MCF 10A (cell line): Measurements from ENCODE around the gene CACNA2D2. TPM values are rescaled to one million over a fixed set of nuclear protein-coding genes. Genes with fewer than 3 reads are reported as not detected.

ENCODE experiments used
- BruUV-seq: library from RNA; stranded (reverse); fragments of 400-500 nt; replicated peaks from 2 replicates; lab custom pipeline; 2021; lab: Mats Ljungman, UMichigan
- CTCF ChIA-PET: fragments of 300-600 bp; sonication (Branson Sonifier 250); formaldehyde crosslinking; extraction: SDS; loops from one replicate; lab custom pipeline; 2021; ENCODE audit warnings: antibody characterized with exemption, inconsistent platforms; lab: Yijun Ruan, JAX
- POLR2A ChIA-PET: fragments of 300-600, 350-650 bp; sonication (Branson Sonifier 250); formaldehyde crosslinking; extraction: SDS; loops from one replicate; lab custom pipeline; 2020; ENCODE audit warnings: antibody characterized with exemption, inconsistent platforms; lab: Yijun Ruan, JAX
- DNase-seq: peaks from one replicate; pipeline ENCODE4 v3.0.0-alpha.2; 2018; ENCODE audit not compliant: unreplicated experiment
- H3K27ac Mint-ChIP-seq: one replicate; pipeline ENCODE4 v1.8.0; 2022; ENCODE audit warnings: mild to moderate bottlenecking, low read depth, mixed read lengths; ENCODE audit not compliant: unreplicated experiment
- H3K27me3 Mint-ChIP-seq: one replicate; pipeline ENCODE4 v1.8.0; 2022; ENCODE audit warnings: mixed read lengths; ENCODE audit not compliant: insufficient read depth, unreplicated experiment
- H3K36me3 Mint-ChIP-seq: one replicate; pipeline ENCODE4 v1.8.0; 2022; ENCODE audit warnings: mild to moderate bottlenecking, moderate library complexity, mixed read lengths; ENCODE audit not compliant: insufficient read depth, unreplicated experiment
- H3K4me1 Mint-ChIP-seq: one replicate; pipeline ENCODE4 v1.8.0; 2022; ENCODE audit warnings: mixed read lengths; ENCODE audit not compliant: insufficient read depth, unreplicated experiment
- H3K4me3 Mint-ChIP-seq: one replicate; pipeline ENCODE4 v1.8.0; 2022; ENCODE audit warnings: mild to moderate bottlenecking, moderate library complexity, mixed read lengths; ENCODE audit not compliant: unreplicated experiment
- H3K9me3 Mint-ChIP-seq: one replicate; pipeline ENCODE4 v1.8.0; 2022; ENCODE audit warnings: mixed read lengths; ENCODE audit not compliant: unreplicated experiment
- CTCF ChIP-seq: fragments of 200-600 bp; IDR thresholded peaks from one replicate; pipeline ENCODE4 v1.8.0; 2022; ENCODE audit warnings: antibody characterized with exemption, mild to moderate bottlenecking; ENCODE audit not compliant: unreplicated experiment
- intact Hi-C: fragments of 100-400 bp; cut with micrococcal nuclease; formaldehyde crosslinking; loops from 2 replicates; pipeline ENCODE4 v1.14.1; 2022
- total RNA-seq: library from RNA; stranded (reverse); gene quantifications from 2 replicates; pipeline ENCODE4 v1.2.3, GENCODE V29; 2022

The CACNA2D2 gene
- total RNA-seq, 1 experiment from 2014 or later = not detected

- Mint-ChIP-seq H3K36me3 (peaks cover 27% of the 10 kb centered on the region), H3K27me3 (no peaks in the 10 kb centered on the region), H3K4me3 (no peak overlapping the region), H3K9me3 (no peaks in the 10 kb centered on the region), H3K4me1 (peaks cover 22% of the 10 kb centered on the region), H3K27ac (no peak overlapping the region)
- intact Hi-C loops = loop anchor here (1.0 to 5.0 kb wide), 3 partner anchors 80 to 265 kb away; partner anchors contain the start of gene CISH
- peak; percentile 82 for DNase-seq
- ChIA-PET POLR2A (interaction anchor here (0.5 to 5.2 kb wide), 5 partner anchors 9 to 387 kb away, joined by 3 to 79 read pairs (median 4); partner anchors contain the start of gene TUSC2), CTCF (interaction anchor here (0.6 to 5.8 kb wide), 28 partner anchors 9 to 1807 kb away, joined by 3 to 46 read pairs (median 4); partner anchors contain the start of genes TMEM115 and TUSC2)
- no TSS peak for BruUV-seq
- TF ChIP-seq CTCF = peak; percentile 39
Observed at GRCh38 chr3:50347187-50347813, 156.1 kb downstream of the CACNA2D2 start.

GRCh38 chr3:50345586-50346234 is 157.7 kb downstream of the CACNA2D2 start, which contains the start of gene ZMYND10:
Gene ZMYND10 (minus strand): TSS chr3:50345732. CDS start chr3:50345579, 153 bp downstream.
- TF ChIP-seq CTCF = no peak
- DNase-seq = peak; percentile 69
- Mint-ChIP-seq H3K27me3 (no peaks in the 10 kb centered on the region), H3K9me3 (no peaks in the 10 kb centered on the region), H3K4me3 (peak within 1 kb of the TSS; percentile 60), H3K27ac (no peak within 1 kb of the TSS), H3K36me3 (peaks cover 22% of the 10 kb centered on the region), H3K4me1 (peaks cover 16% of the 10 kb centered on the region)
- POLR2A ChIA-PET = interaction anchor here (0.6 to 1.7 kb wide), 5 partner anchors 9 to 119 kb away, joined by 3 to 7 read pairs (median 3); no protein-coding TSS in a partner anchor
- intact Hi-C loops = loop anchor here (5.0 kb wide), 2 partner anchors 82 to 267 kb away; partner anchors contain the start of gene CISH
- CTCF ChIA-PET = interaction anchor here (0.6 to 5.8 kb wide), 9 partner anchors 8 to 1336 kb away, joined by 3 to 46 read pairs (median 5); no protein-coding TSS in a partner anchor
- no TSS peak for BruUV-seq

GRCh38 chr3:50345008-50345407 is 158.4 kb downstream of the CACNA2D2 start:
- intact Hi-C loops = loop anchor here (5.0 kb wide), 2 partner anchors 82 to 267 kb away; partner anchors contain the start of gene CISH
- Mint-ChIP-seq H3K4me1 (peaks cover 12% of the 10 kb centered on the region), H3K36me3 (peaks cover 16% of the 10 kb centered on the region), H3K4me3 (peak overlapping the region; percentile 40), H3K9me3 (no peaks in the 10 kb centered on the region), H3K27ac (no peak overlapping the region), H3K27me3 (no peaks in the 10 kb centered on the region)
- no peak for DNase-seq
- ChIA-PET CTCF (interaction anchor here (0.6 to 1.7 kb wide), 7 partner anchors 9 to 1800 kb away, joined by 3 to 9 read pairs (median 4); no protein-coding TSS in a partner anchor), POLR2A (interaction anchor here (0.9 to 1.7 kb wide), 2 partner anchors 8 to 45 kb away, joined by 3 to 7 read pairs; no protein-coding TSS in a partner anchor)
- no peak for TF ChIP-seq CTCF
- BruUV-seq = no TSS peak
